ENCODE measurements around the gene MAP3K20. TPM values are rescaled to one million over a fixed set of nuclear protein-coding genes. Genes with fewer than 3 reads are reported as not detected.

MAP3K20 gene
- total and polyA plus RNA-seq, 2 experiments from 2014 or later: 7.6 to 9.6 TPM

DNA sequence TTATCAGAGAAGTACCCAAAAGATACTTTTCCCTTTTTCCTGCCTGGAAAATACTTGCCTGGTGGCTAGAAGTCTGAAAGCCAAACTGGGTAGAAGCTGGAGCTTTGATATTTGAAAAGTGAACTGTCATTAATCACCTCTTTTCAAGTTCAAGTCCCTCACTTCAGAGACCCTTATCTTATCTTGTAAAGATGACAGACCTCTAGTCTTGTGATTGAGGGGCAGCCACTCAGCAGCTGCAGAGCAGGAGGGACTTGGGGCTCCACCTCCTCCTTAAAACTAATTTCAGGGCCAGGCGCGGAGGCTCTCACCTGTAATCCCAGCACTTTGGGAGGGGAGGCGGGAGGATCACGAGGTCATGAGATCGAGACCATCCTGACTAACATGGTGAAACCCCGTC lies 214.9 kb downstream of the MAP3K20 start:
- TF ChIP-seq ZNF331 (CRISPR knock-in tag; IDR thresholded peaks at IDR 0.05; ENCODE audit: low read depth): no peak
- TF ChIP-seq REST (IDR thresholded peaks at IDR 0.05; ENCODE audit: unreplicated experiment): no peak
- no peak for TF ChIP-seq JUNB (IDR thresholded peaks at IDR 0.05; ENCODE audit: unreplicated experiment)
- no peak for TF ChIP-seq CTCF (conservative IDR thresholded peaks at IDR 0.05; ENCODE audit: low read depth in 2 of 2)
- TF ChIP-seq EZH2phosphoT487 (IDR thresholded peaks at IDR 0.05; ENCODE audit: unreplicated experiment): no peak
- no peak for TF ChIP-seq EZH2 (IDR thresholded peaks at IDR 0.05; ENCODE audit: low read depth, unreplicated experiment)
- TF ChIP-seq POLR2AphosphoS5 (IDR thresholded peaks at IDR 0.05; ENCODE audit: low read depth): no peak
- no peak for TF ChIP-seq NANOG (IDR thresholded peaks at IDR 0.05; ENCODE audit: borderline replicate concordance)
- TF ChIP-seq, protein P1, sequence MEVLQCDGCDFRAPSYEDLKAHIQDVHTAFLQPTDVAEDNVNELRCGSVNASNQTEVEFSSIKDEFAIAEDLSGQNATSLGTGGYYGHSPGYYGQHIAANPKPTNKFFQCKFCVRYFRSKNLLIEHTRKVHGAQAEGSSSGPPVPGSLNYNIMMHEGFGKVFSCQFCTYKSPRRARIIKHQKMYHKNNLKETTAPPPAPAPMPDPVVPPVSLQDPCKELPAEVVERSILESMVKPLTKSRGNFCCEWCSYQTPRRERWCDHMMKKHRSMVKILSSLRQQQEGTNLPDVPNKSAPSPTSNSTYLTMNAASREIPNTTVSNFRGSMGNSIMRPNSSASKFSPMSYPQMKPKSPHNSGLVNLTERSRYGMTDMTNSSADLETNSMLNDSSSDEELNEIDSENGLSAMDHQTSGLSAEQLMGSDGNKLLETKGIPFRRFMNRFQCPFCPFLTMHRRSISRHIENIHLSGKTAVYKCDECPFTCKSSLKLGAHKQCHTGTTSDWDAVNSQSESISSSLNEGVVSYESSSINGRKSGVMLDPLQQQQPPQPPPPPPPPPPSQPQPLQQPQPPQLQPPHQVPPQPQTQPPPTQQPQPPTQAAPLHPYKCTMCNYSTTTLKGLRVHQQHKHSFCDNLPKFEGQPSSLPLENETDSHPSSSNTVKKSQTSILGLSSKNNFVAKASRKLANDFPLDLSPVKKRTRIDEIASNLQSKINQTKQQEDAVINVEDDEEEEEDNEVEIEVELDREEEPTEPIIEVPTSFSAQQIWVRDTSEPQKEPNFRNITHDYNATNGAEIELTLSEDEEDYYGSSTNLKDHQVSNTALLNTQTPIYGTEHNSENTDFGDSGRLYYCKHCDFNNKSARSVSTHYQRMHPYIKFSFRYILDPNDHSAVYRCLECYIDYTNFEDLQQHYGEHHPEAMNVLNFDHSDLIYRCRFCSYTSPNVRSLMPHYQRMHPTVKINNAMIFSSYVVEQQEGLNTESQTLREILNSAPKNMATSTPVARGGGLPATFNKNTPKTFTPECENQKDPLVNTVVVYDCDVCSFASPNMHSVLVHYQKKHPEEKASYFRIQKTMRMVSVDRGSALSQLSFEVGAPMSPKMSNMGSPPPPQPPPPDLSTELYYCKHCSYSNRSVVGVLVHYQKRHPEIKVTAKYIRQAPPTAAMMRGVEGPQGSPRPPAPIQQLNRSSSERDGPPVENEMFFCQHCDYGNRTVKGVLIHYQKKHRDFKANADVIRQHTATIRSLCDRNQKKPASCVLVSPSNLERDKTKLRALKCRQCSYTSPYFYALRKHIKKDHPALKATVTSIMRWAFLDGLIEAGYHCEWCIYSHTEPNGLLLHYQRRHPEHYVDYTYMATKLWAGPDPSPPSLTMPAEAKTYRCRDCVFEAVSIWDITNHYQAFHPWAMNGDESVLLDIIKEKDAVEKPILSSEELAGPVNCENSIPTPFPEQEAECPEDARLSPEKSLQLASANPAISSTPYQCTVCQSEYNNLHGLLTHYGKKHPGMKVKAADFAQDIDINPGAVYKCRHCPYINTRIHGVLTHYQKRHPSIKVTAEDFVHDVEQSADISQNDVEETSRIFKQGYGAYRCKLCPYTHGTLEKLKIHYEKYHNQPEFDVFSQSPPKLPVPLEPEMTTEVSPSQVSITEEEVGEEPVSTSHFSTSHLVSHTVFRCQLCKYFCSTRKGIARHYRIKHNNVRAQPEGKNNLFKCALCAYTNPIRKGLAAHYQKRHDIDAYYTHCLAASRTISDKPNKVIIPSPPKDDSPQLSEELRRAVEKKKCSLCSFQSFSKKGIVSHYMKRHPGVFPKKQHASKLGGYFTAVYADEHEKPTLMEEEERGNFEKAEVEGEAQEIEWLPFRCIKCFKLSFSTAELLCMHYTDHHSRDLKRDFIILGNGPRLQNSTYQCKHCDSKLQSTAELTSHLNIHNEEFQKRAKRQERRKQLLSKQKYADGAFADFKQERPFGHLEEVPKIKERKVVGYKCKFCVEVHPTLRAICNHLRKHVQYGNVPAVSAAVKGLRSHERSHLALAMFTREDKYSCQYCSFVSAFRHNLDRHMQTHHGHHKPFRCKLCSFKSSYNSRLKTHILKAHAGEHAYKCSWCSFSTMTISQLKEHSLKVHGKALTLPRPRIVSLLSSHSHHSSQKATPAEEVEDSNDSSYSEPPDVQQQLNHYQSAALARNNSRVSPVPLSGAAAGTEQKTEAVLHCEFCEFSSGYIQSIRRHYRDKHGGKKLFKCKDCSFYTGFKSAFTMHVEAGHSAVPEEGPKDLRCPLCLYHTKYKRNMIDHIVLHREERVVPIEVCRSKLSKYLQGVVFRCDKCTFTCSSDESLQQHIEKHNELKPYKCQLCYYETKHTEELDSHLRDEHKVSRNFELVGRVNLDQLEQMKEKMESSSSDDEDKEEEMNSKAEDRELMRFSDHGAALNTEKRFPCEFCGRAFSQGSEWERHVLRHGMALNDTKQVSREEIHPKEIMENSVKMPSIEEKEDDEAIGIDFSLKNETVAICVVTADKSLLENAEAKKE (CRISPR knock-in tag; IDR thresholded peaks at IDR 0.05): no peak
- TF ChIP-seq ZNF114 (CRISPR knock-in tag; IDR thresholded peaks at IDR 0.05): no peak
- no peak for TF ChIP-seq CREB1 (CRISPR knock-in tag; IDR thresholded peaks at IDR 0.05; ENCODE audit: low read depth)
- TF ChIP-seq STAT1 (IDR thresholded peaks at IDR 0.05; ENCODE audit: unreplicated experiment): no peak
- no peaks in the 10 kb centered on the region for H3K4me1 ChIP-seq (ENCODE audit: insufficient read depth)
- Mint-ChIP-seq H3K9me3 (peaks cover 37% of the 10 kb centered on the region), H3K36me3 (ENCODE audit: low read depth) (peaks cover 23% of the 10 kb centered on the region; the same call in 2 of the 3 replicates), H3K27me3 (ENCODE audit: insufficient read depth, low read depth, poor library complexity) (no peaks in the 10 kb centered on the region), H3K4me1 (no peaks in the 10 kb centered on the region), H3K27ac (no peak overlapping the region), H3K4me3 (no peak overlapping the region)
- no peak overlapping the region for H3K4me3 ChIP-seq
- DNase-seq (ENCODE audit: low spot score): no peak
- H3K79me2 ChIP-seq (replicated peaks; ENCODE audit: insufficient read depth): no peaks in the 10 kb centered on the region
- no peaks in the 10 kb centered on the region for H4K20me1 ChIP-seq (replicated peaks; ENCODE audit: insufficient read depth)
- H2AFZ ChIP-seq: no peak overlapping the region; the same call in 1 of the 2 replicates
- H3K4me2 ChIP-seq: no peak overlapping the region
- H3K27me3 ChIP-seq (ENCODE audit: insufficient read depth): no peaks in the 10 kb centered on the region
- peaks cover 8% of the 10 kb centered on the region; the same call in 1 of the 2 replicates for H3K36me3 ChIP-seq (ENCODE audit: insufficient read depth)
- H3K9me2 ChIP-seq (ENCODE audit: insufficient read depth): no peaks in the 10 kb centered on the region
- H3K27ac ChIP-seq (ENCODE audit: low read depth): no peak overlapping the region
- H3F3A ChIP-seq (replicated peaks; ENCODE audit: low read depth): no peaks in the 10 kb centered on the region
- ATAC-seq: no peak
